HepG2 (cell line): ENCODE results near the gene C10orf90. TPM values are rescaled to one million over a fixed set of nuclear protein-coding genes. Genes with fewer than 3 reads are reported as not detected.

Source experiments
- ATAC-seq: fragments of 200-7000 bp; cut with Tn5 transposase; 3 replicates; pipeline ENCODE4 v1.9.1; 2020; ENCODE audit warnings: mild to moderate bottlenecking, moderate library complexity
- BruUV-seq: library from RNA; stranded (reverse); fragments of 400-500 nt; replicated peaks from 2 replicates; lab custom pipeline; 2021; lab: Mats Ljungman, UMichigan
- CTCF ChIA-PET: fragments of 300-600 bp; formaldehyde crosslinking; extraction: SDS; loops from one replicate; lab custom pipeline; 2021; ENCODE audit warnings: low total read pairs, inconsistent platforms, low intra/inter-chr PET ratio; lab: Yijun Ruan, JAX
- POLR2A ChIA-PET: fragments of 350-600 bp; sonication (Branson Sonifier 250); formaldehyde crosslinking; loops from one replicate; lab custom pipeline; 2020; ENCODE audit warnings: antibody characterized with exemption, inconsistent platforms; lab: Yijun Ruan, JAX
- DNase-seq: peaks from one replicate; pipeline ENCODE4 v3.0.0-alpha.2; 2015; ENCODE audit warnings: low spot score
- FAIRE-seq: peaks from 3 replicates; lab custom pipeline; 2011; peaks lifted over from hg19 to GRCh38; lab: Jason Lieb, UNC
- H2AFZ ChIP-seq: one replicate; pipeline ENCODE4 v1.6.1; 2011; ENCODE audit warnings: low read length, inconsistent platforms
- H3K27ac ChIP-seq: fragments of 300-600 bp; 3 replicates; pipeline ENCODE4 v1.8.0; 2011; ENCODE audit warnings: mixed run types, mild to moderate bottlenecking, mixed read lengths, low read length, inconsistent platforms; ENCODE audit not compliant: insufficient read depth; ENCODE audit errors: extremely low read length
- H3K27me3 ChIP-seq, 2 experiments: fragments of 200-600 bp in 1 of 2; 2 replicates in 1 of 2; 3 replicates in 1 of 2; pipeline versions ENCODE4 v1.6.0 to v1.8.0; 2011; ENCODE audit warnings: low read length in 2 of 2, mild to moderate bottlenecking in 2 of 2, moderate library complexity in 2 of 2, inconsistent platforms in 1 of 2; ENCODE audit not compliant: insufficient read depth in 2 of 2, control insufficient read depth in 1 of 2
- H3K36me3 ChIP-seq, 2 experiments: fragments of 200-600 bp in 1 of 2; replicated peaks in 1 of 2; 2 replicates in 1 of 2; 3 replicates in 1 of 2; pipeline versions ENCODE4 v1.5.1 to v1.8.0; 2011; ENCODE audit warnings: low read length in 2 of 2, inconsistent platforms in 1 of 2; ENCODE audit not compliant: insufficient read depth in 2 of 2, control insufficient read depth in 1 of 2
- H3K4me1 ChIP-seq: 2 replicates; pipeline ENCODE4 v1.5.1; 2012; ENCODE audit warnings: low read length, inconsistent platforms; ENCODE audit not compliant: insufficient read depth
- H3K4me2 ChIP-seq: 2 replicates; pipeline ENCODE4 v1.6.0; 2011; ENCODE audit warnings: low read depth, low read length, inconsistent platforms
- H3K4me3 ChIP-seq, 3 experiments: fragments of 200-600 bp in 1 of 3; sonication (generic), shearing (Covaris generic) in 1 of 3; replicated peaks in 1 of 3; 2 replicates each; pipeline ENCODE4 v1.5.1; 2011 to 2016; ENCODE audit warnings: low read length in 3 of 3, inconsistent platforms in 2 of 3, low read depth in 2 of 3, mild to moderate bottlenecking in 2 of 3, control low read depth in 1 of 3, mixed read lengths in 1 of 3; ENCODE audit not compliant: insufficient read depth in 1 of 3
- H3K79me2 ChIP-seq: one replicate; pipeline ENCODE4 v1.6.1; 2011; ENCODE audit warnings: low read length, inconsistent platforms; ENCODE audit not compliant: insufficient read depth
- H3K9ac ChIP-seq: 2 replicates; pipeline ENCODE4 v1.6.0; 2011; ENCODE audit warnings: mild to moderate bottlenecking, low read depth, low read length, inconsistent platforms; ENCODE audit not compliant: insufficient read depth
- H3K9me3 ChIP-seq: 2 replicates; pipeline ENCODE4 v1.5.1; 2012; ENCODE audit warnings: mild to moderate bottlenecking, low read length
- H4K20me1 ChIP-seq: 2 replicates; pipeline ENCODE4 v1.6.0; 2011; ENCODE audit warnings: inconsistent platforms, mild to moderate bottlenecking, low read length, moderate library complexity; ENCODE audit not compliant: insufficient read depth
- ARID3A ChIP-seq: IDR thresholded peaks from 2 replicates; pipeline ENCODE4 v1.6.1; 2012; ENCODE audit warnings: low read depth, low read length, improper control_type of control experiment
- BCLAF1 ChIP-seq: fragments of 450-650 bp; IDR thresholded peaks from 2 replicates; pipeline ENCODE4 v1.6.1; 2017; ENCODE audit warnings: mild to moderate bottlenecking
- ZNF407 ChIP-seq: sonication (generic); formaldehyde crosslinking; IDR thresholded peaks from one replicate; pipeline ENCODE4 v1.5.1; 2020; ENCODE audit warnings: mild to moderate bottlenecking, missing genetic modification reagents; ENCODE audit errors: not compliant biosample characterization
- WGBS: methylation state at CpG from one replicate; pipeline ENCODE4 v1.1.6; 2017; ENCODE audit warnings: low lambda C conversion rate; 5-methylcytosine and 5-hydroxymethylcytosine counted together
- in situ Hi-C: cut with HindIII; loops from 2 replicates; pipeline ENCODE4 v1.10.0; 2017; ENCODE audit warnings: low pct_unique_long_range_greater_than_20kb; ENCODE audit not compliant: extremely low pct_ligation_motif_present
- intact Hi-C: fragments of 100-400 bp; cut with micrococcal nuclease; formaldehyde crosslinking; loops from one replicate; pipeline ENCODE4 v1.10.0; 2022; ENCODE audit not compliant: unreplicated experiment
- polyA plus RNA-seq, 8 experiments: library from polyadenylated mRNA; depleted of rRNA in 3 of 8; stranded (reverse) in 7 of 8; unstranded in 1 of 8; fragments of >200 nt; fragmentation: Illumina TruSeq in 4 of 8; extraction: Trizol in 4 of 8; gene quantifications; 2 replicates each; pipeline versions ENCODE4 v1.2.1 to v1.2.3, GENCODE V29; 2011 to 2016; ENCODE audit warnings: low read depth in 4 of 8, missing spikeins in 1 of 8, mixed read lengths in 1 of 8; ENCODE audit not compliant: insufficient read depth in 1 of 8
- total RNA-seq, 5 experiments: library from RNA; depleted of rRNA; stranded (reverse); fragments of >200 nt; fragmentation: Illumina TruSeq; extraction: Trizol; gene quantifications; 2 replicates each; pipeline ENCODE4 v1.2.3, GENCODE V29; 2016; ENCODE audit warnings: low read depth in 1 of 5
- TF ChIP-seq, protein P1 (sequence below): sonication (generic); formaldehyde crosslinking; IDR thresholded peaks from 2 replicates; pipeline ENCODE4 v1.9.0; 2021; ENCODE audit warnings: mild to moderate bottlenecking, missing genetic modification reagents

C10orf90 gene
- total and polyA plus RNA-seq, 2 of the 13 experiments (the other 11 are each of a cell fraction or from before 2014, with no cell fraction given): not detected

DNA sequence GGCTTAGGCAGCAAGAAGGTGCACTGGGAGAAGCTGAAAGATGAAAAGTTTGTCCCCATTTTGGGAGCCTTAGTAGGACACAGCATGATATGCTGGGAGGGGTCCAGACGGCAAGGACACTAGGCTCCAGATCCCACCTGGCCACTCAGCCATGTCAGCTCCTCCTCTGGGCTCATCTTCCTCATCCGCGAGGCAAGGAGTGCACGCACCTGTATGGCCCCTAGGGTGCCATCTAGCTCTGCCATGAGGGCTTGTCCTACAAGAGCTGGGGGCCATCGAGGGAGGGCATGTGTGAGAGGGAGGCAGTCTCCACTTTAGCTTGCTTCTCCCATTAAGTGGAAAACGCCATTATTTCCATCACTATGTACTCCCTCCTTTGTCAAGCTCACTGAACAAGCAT lies 146.0 kb downstream of the C10orf90 start:
- CTCF ChIA-PET: no interaction called here
- TF ChIP-seq ZNF407 (CRISPR knock-in tag): no peak
- TF ChIP-seq, protein P1, sequence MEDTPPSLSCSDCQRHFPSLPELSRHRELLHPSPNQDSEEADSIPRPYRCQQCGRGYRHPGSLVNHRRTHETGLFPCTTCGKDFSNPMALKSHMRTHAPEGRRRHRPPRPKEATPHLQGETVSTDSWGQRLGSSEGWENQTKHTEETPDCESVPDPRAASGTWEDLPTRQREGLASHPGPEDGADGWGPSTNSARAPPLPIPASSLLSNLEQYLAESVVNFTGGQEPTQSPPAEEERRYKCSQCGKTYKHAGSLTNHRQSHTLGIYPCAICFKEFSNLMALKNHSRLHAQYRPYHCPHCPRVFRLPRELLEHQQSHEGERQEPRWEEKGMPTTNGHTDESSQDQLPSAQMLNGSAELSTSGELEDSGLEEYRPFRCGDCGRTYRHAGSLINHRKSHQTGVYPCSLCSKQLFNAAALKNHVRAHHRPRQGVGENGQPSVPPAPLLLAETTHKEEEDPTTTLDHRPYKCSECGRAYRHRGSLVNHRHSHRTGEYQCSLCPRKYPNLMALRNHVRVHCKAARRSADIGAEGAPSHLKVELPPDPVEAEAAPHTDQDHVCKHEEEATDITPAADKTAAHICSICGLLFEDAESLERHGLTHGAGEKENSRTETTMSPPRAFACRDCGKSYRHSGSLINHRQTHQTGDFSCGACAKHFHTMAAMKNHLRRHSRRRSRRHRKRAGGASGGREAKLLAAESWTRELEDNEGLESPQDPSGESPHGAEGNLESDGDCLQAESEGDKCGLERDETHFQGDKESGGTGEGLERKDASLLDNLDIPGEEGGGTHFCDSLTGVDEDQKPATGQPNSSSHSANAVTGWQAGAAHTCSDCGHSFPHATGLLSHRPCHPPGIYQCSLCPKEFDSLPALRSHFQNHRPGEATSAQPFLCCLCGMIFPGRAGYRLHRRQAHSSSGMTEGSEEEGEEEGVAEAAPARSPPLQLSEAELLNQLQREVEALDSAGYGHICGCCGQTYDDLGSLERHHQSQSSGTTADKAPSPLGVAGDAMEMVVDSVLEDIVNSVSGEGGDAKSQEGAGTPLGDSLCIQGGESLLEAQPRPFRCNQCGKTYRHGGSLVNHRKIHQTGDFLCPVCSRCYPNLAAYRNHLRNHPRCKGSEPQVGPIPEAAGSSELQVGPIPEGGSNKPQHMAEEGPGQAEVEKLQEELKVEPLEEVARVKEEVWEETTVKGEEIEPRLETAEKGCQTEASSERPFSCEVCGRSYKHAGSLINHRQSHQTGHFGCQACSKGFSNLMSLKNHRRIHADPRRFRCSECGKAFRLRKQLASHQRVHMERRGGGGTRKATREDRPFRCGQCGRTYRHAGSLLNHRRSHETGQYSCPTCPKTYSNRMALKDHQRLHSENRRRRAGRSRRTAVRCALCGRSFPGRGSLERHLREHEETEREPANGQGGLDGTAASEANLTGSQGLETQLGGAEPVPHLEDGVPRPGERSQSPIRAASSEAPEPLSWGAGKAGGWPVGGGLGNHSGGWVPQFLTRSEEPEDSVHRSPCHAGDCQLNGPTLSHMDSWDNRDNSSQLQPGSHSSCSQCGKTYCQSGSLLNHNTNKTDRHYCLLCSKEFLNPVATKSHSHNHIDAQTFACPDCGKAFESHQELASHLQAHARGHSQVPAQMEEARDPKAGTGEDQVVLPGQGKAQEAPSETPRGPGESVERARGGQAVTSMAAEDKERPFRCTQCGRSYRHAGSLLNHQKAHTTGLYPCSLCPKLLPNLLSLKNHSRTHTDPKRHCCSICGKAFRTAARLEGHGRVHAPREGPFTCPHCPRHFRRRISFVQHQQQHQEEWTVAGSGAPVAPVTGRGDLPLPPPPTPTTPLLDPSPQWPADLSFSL (CRISPR knock-in tag): no peak
- TF ChIP-seq ARID3A: no peak
- TF ChIP-seq BCLAF1: no peak

More for the DNA sequence above, 146.0 kb downstream of the C10orf90 start:
- POLR2A ChIA-PET: no interaction called here
- H3K4me3 ChIP-seq: no peak overlapping the region
- H3K79me2 ChIP-seq: no peaks in the 10 kb centered on the region
- no peak overlapping the region for H3K4me2 ChIP-seq
- H3K36me3 ChIP-seq: no peaks in the 10 kb centered on the region
- in situ Hi-C loops (no loop called here), intact Hi-C loops (no loop called here)
- H2AFZ ChIP-seq: no peak overlapping the region
- WGBS: 0% methylated on average over 1 of the region's 6 CpGs
- ATAC-seq (no peak), FAIRE-seq (no peak), DNase-seq (no peak)
- no peaks in the 10 kb centered on the region; a peak in 1 of 5 replicates for H3K27me3 ChIP-seq
- H4K20me1 ChIP-seq: no peaks in the 10 kb centered on the region
- H3K4me1 ChIP-seq: peaks cover 7% of the 10 kb centered on the region; the same call in 1 of the 2 replicates
- no peak overlapping the region for H3K27ac ChIP-seq
- H3K9me3 ChIP-seq: no peaks in the 10 kb centered on the region
- BruUV-seq: no TSS peak
- H3K9ac ChIP-seq: no peak overlapping the region
